Astrocyte (in vitro differentiated cells and primary cell): Measurements from ENCODE around the gene EPN2. TPM values are rescaled to one million over a fixed set of nuclear protein-coding genes. Genes with fewer than 3 reads are reported as not detected.

Experiments used
- DNase-seq: peaks from one replicate; pipeline ENCODE4 v3.0.0-alpha.2; 2010; ENCODE audit warnings: low read depth
- FAIRE-seq: peaks from 2 replicates; lab custom pipeline; 2011; peaks lifted over from hg19 to GRCh38; lab: Jason Lieb, UNC
- H2AFZ ChIP-seq: 2 replicates; pipeline ENCODE4 v1.6.0; 2012; ENCODE audit warnings: low read depth, low read length, inconsistent platforms
- H3K27ac ChIP-seq: 2 replicates; pipeline ENCODE4 v1.5.1; 2011; ENCODE audit warnings: low read depth, low read length, inconsistent platforms
- H3K27me3 ChIP-seq: 2 replicates; pipeline ENCODE4 v1.6.0; 2011; ENCODE audit warnings: low read length, inconsistent platforms; ENCODE audit not compliant: insufficient read depth
- H3K36me3 ChIP-seq: 2 replicates; pipeline ENCODE4 v1.5.1; 2011; ENCODE audit warnings: low read length, inconsistent platforms; ENCODE audit not compliant: insufficient read depth
- H3K4me1 ChIP-seq: 2 replicates; pipeline ENCODE4 v1.5.1; 2011; ENCODE audit warnings: low read length, inconsistent platforms; ENCODE audit not compliant: insufficient read depth
- H3K4me2 ChIP-seq: 2 replicates; pipeline ENCODE4 v1.6.0; 2012; ENCODE audit warnings: low read length, inconsistent platforms
- H3K4me3 ChIP-seq: 2 replicates; pipeline ENCODE4 v1.5.1; 2011; ENCODE audit warnings: low read depth, mild to moderate bottlenecking, low read length, inconsistent platforms; ENCODE audit not compliant: insufficient read depth
- H3K79me2 ChIP-seq: 2 replicates; pipeline ENCODE4 v1.6.0; 2012; ENCODE audit warnings: mild to moderate bottlenecking, low read length, inconsistent platforms; ENCODE audit not compliant: insufficient read depth
- H3K9ac ChIP-seq: 2 replicates; pipeline ENCODE4 v1.6.0; 2012; ENCODE audit warnings: mild to moderate bottlenecking, low read length, inconsistent platforms
- H3K9me3 ChIP-seq: 2 replicates; pipeline ENCODE4 v1.5.1; 2012; ENCODE audit warnings: low read depth, mild to moderate bottlenecking, low read length, inconsistent platforms; ENCODE audit not compliant: insufficient read depth
- H4K20me1 ChIP-seq: 2 replicates; pipeline ENCODE4 v1.6.0; 2012; ENCODE audit warnings: low read length, inconsistent platforms; ENCODE audit not compliant: insufficient read depth
- H3K27ac Mint-ChIP-seq: one replicate; pipeline ENCODE4 v1.8.0; 2021; ENCODE audit warnings: mild to moderate bottlenecking, mixed read lengths; ENCODE audit not compliant: unreplicated experiment
- H3K27me3 Mint-ChIP-seq: one replicate; pipeline ENCODE4 v1.8.0; 2021; ENCODE audit warnings: low read depth, mixed read lengths; ENCODE audit not compliant: unreplicated experiment
- H3K36me3 Mint-ChIP-seq: one replicate; pipeline ENCODE4 v1.8.0; 2021; ENCODE audit warnings: low read depth, mixed read lengths; ENCODE audit not compliant: unreplicated experiment
- H3K4me1 Mint-ChIP-seq: one replicate; pipeline ENCODE4 v1.8.0; 2021; ENCODE audit warnings: low read depth, mixed read lengths; ENCODE audit not compliant: unreplicated experiment
- H3K4me3 Mint-ChIP-seq: one replicate; pipeline ENCODE4 v1.8.0; 2021; ENCODE audit warnings: mild to moderate bottlenecking, moderate library complexity, mixed read lengths; ENCODE audit not compliant: unreplicated experiment
- H3K9me3 Mint-ChIP-seq: one replicate; pipeline ENCODE4 v1.8.0; 2021; ENCODE audit warnings: mild to moderate bottlenecking, mixed read lengths; ENCODE audit not compliant: unreplicated experiment
- EZH2 ChIP-seq: IDR thresholded peaks from 2 replicates; pipeline ENCODE4 v1.6.1; 2012; ENCODE audit warnings: mild to moderate bottlenecking, low read length, inconsistent platforms; ENCODE audit not compliant: insufficient read depth
- total RNA-seq: library from RNA; stranded (reverse); gene quantifications from 2 replicates; pipeline ENCODE4 v1.2.1, GENCODE V29; 2021
- TF ChIP-seq, protein P1 (sequence below): IDR thresholded peaks from 2 replicates; pipeline ENCODE4 v1.5.1; 2011; ENCODE audit warnings: low read depth, mild to moderate bottlenecking, inconsistent platforms, low read length, moderate library complexity; ENCODE audit not compliant: insufficient read depth

The EPN2 gene
- total RNA-seq, 1 donor from 2014 or later: 48.7 TPM

- Mint-ChIP-seq H3K36me3 (peaks cover 19% of the 10 kb centered on the region), H3K27ac (no peak overlapping the region), H3K4me1 (peaks cover 19% of the 10 kb centered on the region), H3K27me3 (no peaks in the 10 kb centered on the region), H3K4me3 (no peak overlapping the region), H3K9me3 (no peaks in the 10 kb centered on the region)
- H3K4me1 ChIP-seq: peaks cover 16% of the 10 kb centered on the region
- no peaks in the 10 kb centered on the region for H3K9me3 ChIP-seq
- no peak overlapping the region for H3K27ac ChIP-seq
- H3K36me3 ChIP-seq: no peaks in the 10 kb centered on the region
- DNase-seq (no peak), FAIRE-seq (no peak)
- no peaks in the 10 kb centered on the region for H3K79me2 ChIP-seq
- H3K4me3 ChIP-seq: no peak overlapping the region
- no peak overlapping the region for H3K9ac ChIP-seq
- H3K27me3 ChIP-seq: no peaks in the 10 kb centered on the region
- H2AFZ ChIP-seq: no peak overlapping the region
- H3K4me2 ChIP-seq: no peak overlapping the region
- TF ChIP-seq, protein P1, sequence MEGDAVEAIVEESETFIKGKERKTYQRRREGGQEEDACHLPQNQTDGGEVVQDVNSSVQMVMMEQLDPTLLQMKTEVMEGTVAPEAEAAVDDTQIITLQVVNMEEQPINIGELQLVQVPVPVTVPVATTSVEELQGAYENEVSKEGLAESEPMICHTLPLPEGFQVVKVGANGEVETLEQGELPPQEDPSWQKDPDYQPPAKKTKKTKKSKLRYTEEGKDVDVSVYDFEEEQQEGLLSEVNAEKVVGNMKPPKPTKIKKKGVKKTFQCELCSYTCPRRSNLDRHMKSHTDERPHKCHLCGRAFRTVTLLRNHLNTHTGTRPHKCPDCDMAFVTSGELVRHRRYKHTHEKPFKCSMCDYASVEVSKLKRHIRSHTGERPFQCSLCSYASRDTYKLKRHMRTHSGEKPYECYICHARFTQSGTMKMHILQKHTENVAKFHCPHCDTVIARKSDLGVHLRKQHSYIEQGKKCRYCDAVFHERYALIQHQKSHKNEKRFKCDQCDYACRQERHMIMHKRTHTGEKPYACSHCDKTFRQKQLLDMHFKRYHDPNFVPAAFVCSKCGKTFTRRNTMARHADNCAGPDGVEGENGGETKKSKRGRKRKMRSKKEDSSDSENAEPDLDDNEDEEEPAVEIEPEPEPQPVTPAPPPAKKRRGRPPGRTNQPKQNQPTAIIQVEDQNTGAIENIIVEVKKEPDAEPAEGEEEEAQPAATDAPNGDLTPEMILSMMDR: no peak
- no peak for TF ChIP-seq EZH2
- peaks cover 17% of the 10 kb centered on the region for H4K20me1 ChIP-seq
Observed at GRCh38 chr17:19322129-19322505, 85.0 kb downstream of the EPN2 start.

GRCh38 chr17:19322861-19323260 is 85.7 kb downstream of the EPN2 start:
- Histone ChIP-seq H3K79me2 (no peaks in the 10 kb centered on the region), H3K9me3 (no peaks in the 10 kb centered on the region), H3K27me3 (no peaks in the 10 kb centered on the region), H4K20me1 (peaks cover 13% of the 10 kb centered on the region), H3K27ac (no peak overlapping the region), H3K36me3 (no peaks in the 10 kb centered on the region), H3K4me3 (no peak overlapping the region), H3K4me1 (peaks cover 15% of the 10 kb centered on the region), H3K9ac (no peak overlapping the region), H3K4me2 (no peak overlapping the region), H2AFZ (no peak overlapping the region)
- Mint-ChIP-seq H3K36me3 (peaks cover 18% of the 10 kb centered on the region), H3K27ac (no peak overlapping the region), H3K9me3 (no peaks in the 10 kb centered on the region), H3K27me3 (no peaks in the 10 kb centered on the region), H3K4me3 (no peak overlapping the region), H3K4me1 (peaks cover 19% of the 10 kb centered on the region)
- no peak for FAIRE-seq
- TF ChIP-seq, protein P1: no peak
- no peak for TF ChIP-seq EZH2
- no peak for DNase-seq

DNA sequence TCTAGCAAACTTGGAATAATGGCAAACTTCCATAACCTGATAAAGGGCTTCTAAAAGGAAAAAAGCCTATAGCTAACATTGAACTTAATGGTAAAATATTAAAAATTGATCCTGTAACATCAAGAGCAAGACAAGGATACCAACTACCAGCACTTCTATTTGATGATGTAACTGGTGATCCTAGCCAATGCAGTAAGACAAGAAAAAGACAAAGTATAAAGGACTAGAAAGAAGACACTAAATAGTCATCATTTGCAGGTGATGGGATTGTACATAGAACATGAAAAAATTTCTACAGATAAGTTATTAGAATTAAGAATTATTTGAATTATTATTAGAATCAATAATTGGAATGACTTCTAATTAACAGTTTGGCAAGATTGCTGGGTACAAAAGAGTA is 88.4 kb downstream of the EPN2 start:
- H3K27ac Mint-ChIP-seq: no peak overlapping the region
- H4K20me1 ChIP-seq: peaks cover 11% of the 10 kb centered on the region
- H3K9ac ChIP-seq: no peak overlapping the region
- H3K4me3 Mint-ChIP-seq: no peak overlapping the region
- TF ChIP-seq, protein P1: no peak
- no peak for TF ChIP-seq EZH2
- no peak for FAIRE-seq
- H3K36me3 ChIP-seq: no peaks in the 10 kb centered on the region
- no peaks in the 10 kb centered on the region for H3K79me2 ChIP-seq
- no peak for DNase-seq
- H3K4me1 Mint-ChIP-seq: peaks cover 25% of the 10 kb centered on the region
- peaks cover 17% of the 10 kb centered on the region for H3K4me1 ChIP-seq
- no peak overlapping the region for H3K4me2 ChIP-seq
- H3K9me3 Mint-ChIP-seq: no peaks in the 10 kb centered on the region
- no peaks in the 10 kb centered on the region for H3K27me3 Mint-ChIP-seq
- no peak overlapping the region for H3K27ac ChIP-seq
- no peaks in the 10 kb centered on the region for H3K9me3 ChIP-seq
- no peak overlapping the region for H2AFZ ChIP-seq
- no peak overlapping the region for H3K4me3 ChIP-seq
- H3K27me3 ChIP-seq: no peaks in the 10 kb centered on the region
- peaks cover 15% of the 10 kb centered on the region for H3K36me3 Mint-ChIP-seq
